ENCODE measurements around the gene ILRUN.
"Not testable (repeated sequence)": the region's sequence is repeated elsewhere in the genome, so short reads cannot be mapped to it uniquely, and the experiment has no call there.

DNA sequence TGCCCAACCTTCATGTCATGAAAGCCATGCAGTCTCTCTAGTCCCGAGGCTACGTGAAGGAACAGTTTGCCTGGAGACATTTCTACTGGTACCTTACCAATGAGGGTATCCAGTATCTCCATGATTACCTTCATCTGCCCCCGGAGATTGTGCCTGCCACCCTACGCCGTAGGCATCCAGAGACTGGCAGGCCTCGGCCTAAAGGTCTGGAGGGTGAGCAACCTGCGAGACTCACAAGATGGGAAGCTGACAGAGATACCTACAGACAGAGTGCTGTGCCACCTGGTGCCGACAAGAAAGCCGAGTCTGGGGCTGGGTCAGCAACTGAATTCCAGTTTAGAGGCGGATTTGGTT is 47.7 kb upstream of the ILRUN start:
- TF ChIP-seq, protein P1, sequence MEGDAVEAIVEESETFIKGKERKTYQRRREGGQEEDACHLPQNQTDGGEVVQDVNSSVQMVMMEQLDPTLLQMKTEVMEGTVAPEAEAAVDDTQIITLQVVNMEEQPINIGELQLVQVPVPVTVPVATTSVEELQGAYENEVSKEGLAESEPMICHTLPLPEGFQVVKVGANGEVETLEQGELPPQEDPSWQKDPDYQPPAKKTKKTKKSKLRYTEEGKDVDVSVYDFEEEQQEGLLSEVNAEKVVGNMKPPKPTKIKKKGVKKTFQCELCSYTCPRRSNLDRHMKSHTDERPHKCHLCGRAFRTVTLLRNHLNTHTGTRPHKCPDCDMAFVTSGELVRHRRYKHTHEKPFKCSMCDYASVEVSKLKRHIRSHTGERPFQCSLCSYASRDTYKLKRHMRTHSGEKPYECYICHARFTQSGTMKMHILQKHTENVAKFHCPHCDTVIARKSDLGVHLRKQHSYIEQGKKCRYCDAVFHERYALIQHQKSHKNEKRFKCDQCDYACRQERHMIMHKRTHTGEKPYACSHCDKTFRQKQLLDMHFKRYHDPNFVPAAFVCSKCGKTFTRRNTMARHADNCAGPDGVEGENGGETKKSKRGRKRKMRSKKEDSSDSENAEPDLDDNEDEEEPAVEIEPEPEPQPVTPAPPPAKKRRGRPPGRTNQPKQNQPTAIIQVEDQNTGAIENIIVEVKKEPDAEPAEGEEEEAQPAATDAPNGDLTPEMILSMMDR (IDR thresholded peaks at IDR 0.05) = not testable (repeated sequence)
- not testable (repeated sequence) for TF ChIP-seq POLR2A (IDR thresholded peaks at IDR 0.05)

Measured in adrenal gland (tissue), 5 donors.